CD4-positive, alpha-beta T cell treated with Interferon alpha-2 for 1 hour (primary cell): ENCODE data around the gene CYP2A6.
A peak's percentile ranks its signal among the peaks of the same experiment; 100 is the strongest.
"Not testable (repeated sequence)": the region's sequence is repeated elsewhere in the genome, so short reads cannot be mapped to it uniquely, and the experiment has no call there.

Experiments used
- DNase-seq, 2 donors: peaks; one replicate each; pipeline ENCODE4 v3.0.0-alpha.2; 2020 to 2022

The CYP2A6 gene

DNA sequence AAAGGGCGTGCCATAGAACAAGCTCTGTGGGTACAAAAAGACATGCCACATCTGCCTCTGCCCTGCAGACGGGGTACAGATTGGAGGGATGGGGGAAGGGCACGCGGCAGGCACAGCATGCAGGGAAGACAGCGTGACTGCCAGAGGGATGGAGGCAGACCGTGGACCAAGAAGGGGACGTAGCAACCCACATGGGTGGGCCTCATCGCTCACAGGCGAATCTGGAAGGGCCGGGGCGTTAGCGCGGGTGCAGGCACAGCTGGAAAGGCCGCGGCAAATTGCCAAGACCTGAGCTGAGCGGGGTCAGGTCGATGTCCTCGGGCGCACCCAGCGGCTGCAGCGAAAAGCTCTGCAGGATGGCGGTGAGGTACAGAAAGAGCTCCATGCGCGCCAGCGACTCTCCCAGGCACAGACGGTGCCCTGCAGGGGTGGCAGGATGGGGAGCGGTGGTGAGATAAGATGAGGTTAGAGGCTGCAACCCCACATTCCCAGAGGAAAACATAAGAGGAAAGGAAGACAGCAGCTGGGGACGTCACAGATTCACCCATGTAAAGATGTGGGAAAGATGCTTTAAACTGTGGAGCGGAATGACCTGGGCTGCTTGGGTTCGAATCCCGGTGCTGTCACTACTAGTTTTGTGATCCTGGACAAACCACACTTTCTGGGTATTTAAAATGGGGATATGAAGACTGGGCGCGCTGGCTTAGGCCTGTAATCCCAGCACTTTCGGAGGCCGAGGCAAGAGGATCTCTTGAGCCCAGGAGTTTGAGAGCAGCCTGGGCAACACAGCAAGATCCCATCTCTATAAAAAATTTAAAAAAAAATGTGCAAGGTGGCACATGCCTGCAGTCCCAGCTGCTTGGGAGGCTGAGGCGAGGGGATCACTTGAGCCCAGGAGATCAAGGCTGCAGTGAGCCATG lies 31.5 kb downstream of the CYP2A6 start:
- peak; percentile 80 to 86 for DNase-seq

DNA sequence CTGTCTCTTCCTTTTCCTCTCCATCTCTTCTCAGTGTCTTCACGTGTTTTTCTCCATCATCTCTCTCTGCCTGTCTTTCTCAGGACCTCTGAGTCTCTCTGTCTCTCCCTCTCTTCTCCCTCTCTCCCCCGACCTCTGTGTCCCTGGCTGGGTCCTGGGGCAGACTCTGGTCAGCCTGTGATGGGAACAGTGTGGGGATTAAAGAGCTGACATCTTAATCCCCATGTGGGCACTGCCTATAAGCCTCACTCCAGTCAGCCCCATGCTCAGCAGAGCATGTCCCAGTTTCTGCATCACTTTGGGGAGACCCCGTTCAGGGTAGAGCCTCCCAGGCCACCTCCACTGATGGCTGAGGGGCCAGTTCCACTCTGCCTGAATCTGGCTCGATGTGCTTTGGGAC lies 35.0 kb downstream of the CYP2A6 start:
- no peak for DNase-seq

DNA sequence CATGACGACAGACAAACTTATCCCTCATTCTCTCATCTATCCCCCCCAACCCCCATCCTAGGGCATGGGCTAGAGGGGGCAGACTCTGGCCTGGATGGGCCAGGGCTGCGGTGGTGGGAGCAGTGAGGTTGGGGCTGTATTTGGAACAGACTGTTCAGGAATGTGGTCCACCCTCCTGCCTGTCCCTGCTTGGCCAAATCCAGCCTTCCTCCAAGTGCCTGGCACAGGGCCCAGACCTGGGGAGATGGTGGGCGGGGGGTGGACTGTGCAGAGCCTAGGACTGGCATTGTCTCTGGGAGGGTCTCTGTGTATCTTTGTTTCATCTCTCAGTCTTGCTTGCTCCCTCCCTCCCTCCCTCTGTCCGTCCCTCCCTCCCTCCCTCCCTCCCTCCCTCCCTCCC lies 37.1 kb downstream of the CYP2A6 start:
- no peak for DNase-seq

DNA sequence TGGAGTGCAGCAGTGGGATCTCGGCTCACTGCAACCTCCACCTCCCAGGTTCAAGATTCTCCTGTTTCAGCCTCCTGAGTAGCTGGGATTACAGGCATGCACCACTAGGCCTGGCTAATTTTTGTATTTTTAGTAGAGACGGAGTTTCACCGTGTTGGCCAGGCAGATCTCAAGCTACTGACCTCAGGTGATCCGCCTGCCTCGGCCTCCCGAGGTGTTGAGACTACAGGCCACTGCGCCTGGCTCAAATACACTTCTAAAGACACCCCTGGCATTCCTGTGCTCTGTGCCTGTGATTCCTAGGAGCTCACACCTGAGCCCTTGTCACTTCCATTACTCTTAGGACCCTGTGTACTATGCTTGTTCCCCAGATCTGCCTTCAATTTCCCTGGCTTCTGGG lies 37.7 kb downstream of the CYP2A6 start:
- DNase-seq, result not testable (repeated sequence)

DNA sequence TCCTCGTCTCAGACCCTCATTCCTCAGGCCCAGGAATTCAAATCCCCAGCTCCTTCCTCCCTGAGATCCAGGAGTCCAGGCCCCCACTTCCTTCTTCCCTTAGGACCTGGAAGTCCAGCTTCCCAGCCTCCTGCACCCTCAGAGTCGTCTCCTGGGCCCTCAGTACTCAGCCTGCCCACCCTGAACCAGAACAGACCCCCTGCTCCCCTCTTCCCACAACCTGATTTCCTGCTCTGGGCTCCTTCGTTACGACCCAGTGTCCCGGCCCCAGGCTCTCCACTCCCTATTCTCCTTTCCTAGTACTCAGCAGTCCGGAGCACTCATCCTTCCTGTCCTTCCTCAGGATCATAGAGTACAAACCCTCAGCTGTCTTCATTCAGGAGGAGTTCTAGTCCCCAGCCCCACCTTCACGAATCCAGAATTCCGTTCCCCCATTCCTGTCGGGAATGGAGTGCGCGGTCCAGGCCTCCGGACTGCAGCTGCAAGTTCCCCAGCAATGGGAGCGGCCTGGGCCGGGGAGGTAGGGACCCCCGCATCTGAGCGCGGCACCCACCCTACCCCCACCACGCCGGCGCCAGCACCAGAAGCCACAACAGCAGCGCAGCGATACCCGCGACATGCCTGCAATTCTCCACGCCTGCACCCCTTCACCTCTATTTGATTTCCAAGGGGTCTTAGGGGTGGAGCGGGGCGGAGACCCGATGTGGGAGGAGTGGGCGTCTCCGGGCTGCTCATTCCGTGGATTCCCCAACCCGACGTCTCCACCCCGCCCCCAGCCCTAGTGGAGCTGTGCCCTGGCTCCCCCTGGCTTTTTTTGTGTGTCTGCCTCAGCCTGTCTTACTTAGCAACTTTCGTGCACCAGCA lies 38.5 kb downstream of the CYP2A6 start:
- DNase-seq, result peak in 1 of 2 donors; percentile 26

DNA sequence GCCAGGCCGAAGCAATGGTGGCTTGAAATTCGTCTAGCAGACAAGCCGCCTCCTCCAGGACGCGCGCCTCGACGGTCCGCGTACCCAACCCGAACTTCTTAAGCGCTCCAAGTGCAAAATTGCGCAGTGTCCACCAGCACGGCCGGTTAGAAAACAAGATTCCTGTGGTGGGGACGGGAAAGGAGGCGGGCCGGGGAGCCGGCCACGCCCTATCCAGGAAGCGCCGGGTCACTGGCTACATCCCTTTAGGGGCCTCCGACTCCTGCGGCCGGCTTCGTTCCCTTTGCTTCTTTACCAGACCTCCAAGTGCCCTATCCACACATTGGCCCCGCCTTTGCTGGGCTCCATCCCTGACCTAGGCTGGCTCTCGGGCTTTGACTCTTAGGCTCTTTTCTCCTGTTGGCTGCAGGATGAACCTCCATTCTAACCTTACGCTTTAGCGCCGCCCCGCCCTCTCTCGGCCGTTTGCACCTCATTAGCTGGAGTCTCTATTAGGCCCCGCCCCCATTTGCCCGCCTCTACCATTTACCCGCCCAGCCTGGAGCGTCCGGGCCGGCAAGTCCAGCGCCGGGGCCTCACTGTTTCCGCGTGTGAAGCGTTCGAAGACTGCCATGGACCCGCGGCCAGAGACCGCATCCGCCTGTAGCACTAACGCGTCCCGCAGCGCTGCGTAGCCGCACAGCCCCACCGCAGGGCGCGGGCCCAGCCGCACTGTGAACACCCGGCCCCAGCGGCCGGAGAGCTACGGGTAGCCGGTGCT lies 39.4 kb downstream of the CYP2A6 start:
- DNase-seq, result peak; percentile 64 to 67

DNA sequence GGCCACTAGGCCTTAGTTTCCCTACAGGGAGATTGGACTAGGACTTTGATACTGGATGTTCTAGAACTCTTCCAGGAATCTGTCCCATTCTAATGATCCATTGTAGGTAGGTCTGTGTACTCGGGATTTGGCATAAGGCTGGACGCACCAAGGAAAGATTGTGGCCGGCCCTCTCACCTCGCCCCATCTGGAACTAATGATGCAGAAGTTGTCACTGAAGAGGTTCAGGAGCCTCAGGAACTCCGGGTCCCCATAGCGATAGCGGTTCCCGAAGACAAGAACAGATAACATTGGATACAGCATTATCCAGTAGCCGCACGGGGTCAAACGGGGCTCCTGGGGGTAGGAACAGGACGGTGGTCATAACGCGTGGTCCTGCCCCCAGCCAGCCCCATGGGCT lies 40.1 kb downstream of the CYP2A6 start:
- DNase-seq, result no peak

DNA sequence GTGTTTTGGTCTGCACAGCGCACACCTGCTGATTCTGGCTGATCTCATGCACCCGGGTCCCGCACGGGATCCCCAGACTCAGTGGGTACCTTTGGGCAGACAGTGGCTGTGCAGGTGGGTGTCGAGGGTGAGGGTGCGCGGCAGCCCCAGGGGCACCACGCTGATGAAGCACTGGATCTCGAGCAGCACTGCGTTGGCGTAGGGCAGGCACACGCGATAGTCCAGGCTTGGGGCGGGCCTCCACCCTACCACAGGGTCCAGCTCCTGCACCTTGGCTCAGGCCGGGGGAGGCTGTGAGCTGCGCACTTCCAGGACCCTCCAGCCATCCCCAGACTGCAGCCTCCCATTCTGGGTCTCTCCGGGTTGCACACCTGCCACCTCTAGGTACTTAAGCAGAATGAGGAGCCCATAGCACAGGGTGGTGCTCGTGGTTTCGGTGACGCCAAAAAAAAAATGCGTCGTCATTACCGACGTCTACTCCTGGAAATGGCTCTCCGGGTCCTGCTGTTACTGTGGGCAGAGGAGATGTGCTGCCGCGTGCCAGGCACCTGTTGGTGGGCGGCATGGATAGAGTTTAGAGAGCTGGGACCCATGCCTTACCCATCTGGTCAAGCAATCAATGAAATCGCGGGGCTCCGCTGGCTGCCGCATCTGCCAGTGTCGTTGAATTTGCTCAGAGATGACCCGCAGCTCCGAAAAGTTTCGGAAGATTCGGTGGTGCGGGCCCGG lies 40.7 kb downstream of the CYP2A6 start:
- no peak for DNase-seq

DNA sequence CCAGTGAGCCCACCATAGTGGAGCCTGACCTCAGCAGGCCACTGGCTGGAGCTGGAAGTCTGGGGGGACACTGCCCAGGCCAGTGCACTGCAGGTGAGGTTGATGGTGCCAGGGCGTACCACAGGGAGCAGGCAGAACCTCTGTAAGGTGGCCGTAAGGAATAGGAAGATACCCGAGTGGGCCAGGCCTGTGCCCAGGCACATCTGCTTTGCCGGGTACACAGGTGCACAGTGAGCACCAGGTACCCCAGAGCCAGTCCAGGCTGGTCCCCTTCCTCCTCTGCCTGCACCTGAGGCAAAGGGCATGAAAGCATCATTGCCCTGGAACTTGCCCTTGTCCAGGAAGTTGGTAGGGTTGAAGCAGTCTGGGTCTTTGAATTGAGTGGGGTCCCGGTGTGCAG lies 41.8 kb downstream of the CYP2A6 start:
- DNase-seq, result no peak

DNA sequence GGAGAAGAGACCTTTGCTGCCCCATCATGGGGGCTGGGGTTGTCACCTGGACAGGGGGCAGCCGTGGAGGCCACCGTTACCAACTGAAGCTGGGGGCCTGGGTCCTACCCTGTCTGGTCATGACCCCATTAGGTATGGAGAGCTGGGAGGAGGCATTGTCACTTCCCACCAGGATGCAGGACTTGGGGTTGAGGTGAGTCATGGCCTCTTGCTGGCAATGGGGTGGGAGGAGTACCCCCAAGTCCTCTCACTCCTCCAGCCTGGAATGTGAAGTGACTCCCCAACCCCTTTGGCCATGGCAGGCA lies 42.3 kb downstream of the CYP2A6 start:
- DNase-seq, result no peak

DNA sequence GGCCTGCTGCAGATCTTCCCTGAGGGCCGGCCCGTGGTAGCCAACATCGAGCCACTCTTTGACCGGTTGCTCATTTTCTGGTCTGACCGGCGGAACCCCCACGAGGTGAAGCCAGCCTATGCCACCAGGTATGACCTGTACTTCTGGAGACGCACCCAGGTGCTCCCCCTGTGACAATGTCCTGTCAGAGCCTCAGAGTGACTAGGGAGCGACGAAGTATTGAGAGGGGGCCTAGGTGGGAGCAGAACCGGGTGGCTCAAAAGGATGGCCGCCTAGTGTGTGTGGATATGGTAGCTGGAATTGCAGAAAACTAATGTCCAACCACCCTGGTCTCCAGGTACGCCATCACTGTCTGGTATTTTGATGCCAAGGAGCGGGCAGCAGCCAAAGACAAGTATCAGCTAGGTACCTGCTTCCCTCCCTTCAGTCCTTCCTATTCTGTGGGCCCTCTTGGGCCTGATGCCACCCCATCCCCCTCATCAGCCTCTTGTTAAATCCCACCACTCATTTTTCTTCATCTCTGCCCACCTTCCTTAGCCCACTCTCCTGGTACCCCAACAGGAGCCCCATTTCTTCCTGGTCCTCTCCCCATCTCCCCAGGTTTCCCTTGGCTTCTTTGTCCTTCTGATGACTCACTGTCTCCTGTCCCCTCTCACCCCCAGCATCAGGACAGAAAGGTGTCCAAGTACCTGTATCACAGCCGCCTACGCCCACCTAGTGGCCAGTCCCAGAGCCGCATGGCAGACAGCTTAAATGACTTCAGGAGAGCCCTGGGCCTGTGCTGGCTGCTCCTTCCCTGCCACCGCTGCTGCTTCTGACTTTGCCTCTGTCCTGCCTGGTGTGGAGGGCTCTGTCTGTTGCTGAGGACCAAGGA lies 42.9 kb downstream of the CYP2A6 start:
- peak in 1 of 2 donors; percentile 46 for DNase-seq

DNA sequence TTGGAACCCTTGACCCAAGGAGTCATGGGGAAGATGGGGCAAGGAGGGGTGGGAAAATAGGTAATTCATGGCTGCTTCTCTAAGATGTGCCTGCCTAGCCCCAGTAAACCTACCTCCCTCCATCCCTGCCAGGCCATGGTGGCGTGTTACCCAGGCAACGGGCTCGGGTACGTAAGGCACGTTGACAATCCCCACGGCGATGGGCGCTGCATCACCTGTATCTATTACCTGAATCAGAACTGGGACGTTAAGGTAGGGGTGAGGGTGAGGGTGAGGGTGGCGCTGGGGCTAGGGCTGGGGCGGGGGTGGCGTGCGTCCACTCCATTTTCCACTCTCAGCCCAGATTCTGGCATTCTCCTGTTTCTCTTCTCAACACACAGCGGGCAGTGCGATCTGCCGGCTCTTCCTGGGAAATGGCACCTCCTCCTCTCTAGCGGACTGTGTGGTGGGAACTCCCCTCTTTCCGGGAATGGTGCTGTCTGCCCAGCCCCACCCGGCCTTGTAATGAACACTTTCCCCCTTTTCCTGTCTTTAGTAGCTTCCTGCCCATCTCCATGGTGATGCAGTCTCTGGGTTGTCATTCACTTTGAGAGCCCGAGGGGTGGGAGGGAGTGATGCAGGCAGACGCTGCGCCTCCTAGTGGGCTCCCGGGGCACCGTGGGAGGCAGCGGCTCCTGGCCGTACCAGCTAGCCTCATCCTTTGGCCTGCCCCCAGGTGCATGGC lies 43.7 kb downstream of the CYP2A6 start:
- peak; percentile 89 to 95 for DNase-seq

DNA sequence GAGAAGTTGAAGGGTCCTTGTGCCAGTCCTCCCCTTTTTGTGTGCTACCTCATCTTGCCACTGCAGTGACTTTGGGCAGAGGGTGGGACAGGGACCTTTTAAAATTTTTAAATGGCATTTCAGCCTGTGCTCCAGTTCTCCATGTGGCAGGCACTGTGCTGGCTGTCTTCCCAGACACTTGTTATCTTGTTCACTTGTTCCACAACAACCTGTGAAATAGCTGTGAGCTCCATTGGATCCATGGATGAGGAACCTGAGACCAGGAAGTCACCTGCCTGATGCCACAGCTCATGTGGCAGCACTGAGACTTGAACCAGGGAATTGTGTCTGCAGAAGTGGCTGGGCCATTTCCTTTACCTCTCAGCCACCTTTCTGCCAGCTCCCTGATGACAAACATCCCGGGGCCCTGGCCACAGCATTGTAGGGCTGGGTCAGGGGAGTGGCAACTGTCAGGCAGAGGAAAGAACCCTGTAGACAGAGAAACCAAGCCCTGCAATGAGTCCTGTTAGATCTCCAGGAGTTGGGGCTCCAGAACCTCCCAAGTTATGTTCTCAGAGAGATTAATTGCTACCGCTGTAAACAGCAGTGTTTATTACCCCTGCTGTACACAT lies 44.9 kb downstream of the CYP2A6 start:
- peak; percentile 36 to 73 for DNase-seq

DNA sequence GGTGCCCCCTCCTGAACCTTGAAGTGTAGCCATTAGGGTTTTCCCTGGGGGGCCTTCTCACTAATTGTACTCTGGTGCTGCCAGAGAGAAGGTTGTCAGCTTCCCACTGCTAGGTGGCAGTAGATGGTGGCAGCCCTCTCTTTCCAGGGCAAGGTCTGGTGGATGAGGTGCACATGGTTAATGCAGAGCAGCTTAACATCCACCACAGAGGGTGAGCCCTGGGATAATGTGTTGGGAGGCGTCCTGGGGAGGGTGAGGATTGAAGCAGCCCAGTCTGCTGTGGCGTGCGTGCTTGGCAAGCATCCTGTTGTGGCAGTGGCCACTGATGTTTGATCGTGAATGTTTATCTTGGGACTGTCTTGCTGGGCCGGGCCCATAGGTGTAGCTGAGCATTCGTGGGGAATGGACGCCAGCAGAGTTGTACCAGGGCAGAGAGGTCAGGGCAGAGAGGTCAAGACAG lies 45.4 kb downstream of the CYP2A6 start:
- DNase-seq, result peak in 1 of 2 donors; percentile 40

DNA sequence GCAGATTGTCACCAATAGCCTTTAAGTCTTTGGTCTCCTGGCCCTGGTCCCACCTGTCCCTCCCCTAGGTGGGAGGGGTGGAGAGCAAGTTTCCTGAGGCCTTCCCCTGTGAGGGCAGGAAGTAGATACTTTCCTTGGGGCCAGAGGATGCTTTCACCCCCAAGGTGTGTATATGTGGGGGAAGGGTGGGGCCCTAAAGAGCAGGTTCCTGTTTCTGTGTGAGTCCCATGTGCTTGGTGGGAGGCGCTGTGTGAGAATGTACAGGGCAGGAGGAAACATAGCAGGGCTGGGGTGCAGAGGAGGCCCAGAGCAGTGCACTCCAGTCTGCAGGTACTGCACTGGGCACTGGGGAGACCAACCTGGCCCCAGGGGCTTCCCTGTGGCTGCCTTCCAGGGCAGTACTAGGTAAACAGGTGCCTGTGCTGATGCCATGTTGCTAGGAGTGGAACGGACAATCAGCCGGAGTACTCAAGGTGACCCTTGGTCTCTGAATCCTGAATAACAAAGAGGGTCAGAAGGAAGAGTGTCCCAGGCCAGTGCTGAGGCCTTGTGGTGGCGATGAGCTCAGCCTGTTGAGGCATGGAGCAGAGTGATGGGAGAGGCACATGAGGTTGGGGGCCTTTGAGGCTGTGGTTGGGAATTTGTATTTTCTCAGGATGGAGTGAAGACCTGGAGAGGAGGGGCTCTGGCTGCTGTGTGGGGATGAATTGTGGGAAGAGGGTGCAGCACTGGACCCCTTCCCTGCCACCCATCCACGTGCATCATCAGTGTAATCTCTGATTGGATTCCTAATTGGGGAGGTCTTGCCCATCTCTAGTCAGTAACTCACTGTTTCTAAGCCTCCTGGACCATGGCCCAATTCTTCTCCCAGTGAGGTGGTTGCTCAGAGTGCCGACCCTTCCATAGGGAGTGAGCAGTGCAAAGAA lies 46.1 kb downstream of the CYP2A6 start:
- DNase-seq, result peak; percentile 84 to 92

DNA sequence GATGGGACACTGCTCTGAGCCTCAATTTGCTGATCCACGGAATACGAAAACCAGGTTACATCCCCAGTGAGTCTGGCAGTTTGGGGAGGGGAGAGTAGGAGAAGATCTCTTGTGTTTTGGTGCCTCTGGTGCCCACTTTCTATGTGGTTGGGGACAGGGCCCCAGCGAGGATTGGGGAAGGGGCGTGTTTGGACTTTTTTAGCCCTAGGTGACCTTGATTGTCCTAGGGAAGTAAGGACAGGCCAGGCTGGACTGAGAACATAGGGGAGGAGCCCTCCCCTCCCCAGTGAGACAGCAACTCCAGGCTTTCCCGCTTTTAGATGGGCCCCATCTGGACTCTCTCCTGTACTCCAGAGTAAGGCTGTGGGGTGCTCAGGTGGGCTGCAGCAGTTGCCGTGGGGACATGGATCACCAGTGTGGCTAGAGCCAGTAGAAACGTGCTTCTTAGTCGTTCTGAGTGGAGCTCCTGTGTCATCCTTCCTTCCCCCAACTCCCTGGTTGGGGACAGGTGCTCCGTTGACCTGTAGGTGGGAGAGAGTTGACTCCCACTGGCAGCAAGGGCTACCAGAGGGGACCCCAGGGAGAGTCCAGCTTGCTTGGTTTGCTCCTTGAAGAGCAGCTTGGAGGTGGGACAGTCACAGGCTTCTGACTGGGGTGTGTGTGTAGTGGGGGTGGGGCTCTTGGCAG lies 46.9 kb downstream of the CYP2A6 start:
- no peak for DNase-seq

DNA sequence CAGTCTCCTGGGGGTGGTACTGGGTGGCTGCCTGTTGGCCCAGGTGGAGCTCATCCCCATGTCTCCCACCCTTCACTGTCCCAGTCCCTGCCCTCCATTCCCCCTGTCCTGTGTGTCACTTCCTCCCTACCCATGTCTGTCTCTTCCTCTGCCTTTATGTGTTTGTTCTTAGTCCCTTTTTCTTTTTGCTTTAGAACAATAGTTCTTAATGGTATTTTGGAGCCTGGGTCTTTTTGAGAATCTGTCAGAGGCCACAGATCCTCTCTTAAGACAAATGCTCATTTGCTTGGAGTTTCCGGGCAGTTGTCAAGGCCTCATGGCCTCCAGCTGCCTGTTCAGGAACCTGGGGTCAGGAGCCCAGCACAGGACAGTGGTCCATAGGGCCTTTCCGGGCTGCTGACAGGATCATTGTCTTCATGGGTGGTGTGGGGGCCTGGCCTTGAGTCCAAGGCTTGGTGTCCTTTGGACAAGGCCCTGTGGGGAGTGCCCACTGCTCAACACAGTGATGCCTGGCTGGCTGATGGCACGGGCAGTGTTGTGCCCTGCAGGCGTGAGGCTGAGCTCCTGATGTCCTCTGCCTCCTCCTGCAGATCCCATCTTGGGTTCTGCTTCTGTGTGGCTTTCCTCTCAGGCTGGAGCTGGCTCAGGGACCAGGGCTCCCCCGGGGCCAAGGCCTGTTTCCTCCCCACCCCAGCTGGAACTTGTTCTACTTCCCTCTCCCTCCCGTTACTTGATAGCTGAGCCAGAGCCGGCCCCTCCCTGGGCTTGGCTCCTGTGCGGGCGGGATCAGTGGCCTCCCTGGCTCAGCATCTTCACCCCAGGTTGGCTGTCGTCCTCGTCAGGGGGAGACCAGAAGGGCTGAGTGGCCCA lies 47.7 kb downstream of the CYP2A6 start:
- peak in 1 of 2 donors; percentile 33 for DNase-seq
